HepG2 (cell line): ENCODE measurements around the gene SEMA3C. TPM values are rescaled to one million over a fixed set of nuclear protein-coding genes. Genes with fewer than 3 reads are reported as not detected.

ENCODE experiments used
- ATAC-seq: fragments of 200-7000 bp; cut with Tn5 transposase; 3 replicates; pipeline ENCODE4 v1.9.1; 2020; ENCODE audit warnings: mild to moderate bottlenecking, moderate library complexity
- BruUV-seq: library from RNA; stranded (reverse); fragments of 400-500 nt; replicated peaks from 2 replicates; lab custom pipeline; 2021; lab: Mats Ljungman, UMichigan
- CTCF ChIA-PET: fragments of 300-600 bp; formaldehyde crosslinking; extraction: SDS; loops from one replicate; lab custom pipeline; 2021; ENCODE audit warnings: low total read pairs, inconsistent platforms, low intra/inter-chr PET ratio; lab: Yijun Ruan, JAX
- POLR2A ChIA-PET: fragments of 350-600 bp; sonication (Branson Sonifier 250); formaldehyde crosslinking; loops from one replicate; lab custom pipeline; 2020; ENCODE audit warnings: antibody characterized with exemption, inconsistent platforms; lab: Yijun Ruan, JAX
- DNase-seq: peaks from one replicate; pipeline ENCODE4 v3.0.0-alpha.2; 2015; ENCODE audit warnings: low spot score
- FAIRE-seq: peaks from 3 replicates; lab custom pipeline; 2011; peaks lifted over from hg19 to GRCh38; lab: Jason Lieb, UNC
- H2AFZ ChIP-seq: one replicate; pipeline ENCODE4 v1.6.1; 2011; ENCODE audit warnings: low read length, inconsistent platforms
- H3K27ac ChIP-seq: fragments of 300-600 bp; 3 replicates; pipeline ENCODE4 v1.8.0; 2011; ENCODE audit warnings: mixed run types, mild to moderate bottlenecking, mixed read lengths, low read length, inconsistent platforms; ENCODE audit not compliant: insufficient read depth; ENCODE audit errors: extremely low read length
- H3K27me3 ChIP-seq, 2 experiments: fragments of 200-600 bp in 1 of 2; 2 replicates in 1 of 2; 3 replicates in 1 of 2; pipeline versions ENCODE4 v1.6.0 to v1.8.0; 2011; ENCODE audit warnings: low read length in 2 of 2, mild to moderate bottlenecking in 2 of 2, moderate library complexity in 2 of 2, inconsistent platforms in 1 of 2; ENCODE audit not compliant: insufficient read depth in 2 of 2, control insufficient read depth in 1 of 2
- H3K36me3 ChIP-seq, 2 experiments: fragments of 200-600 bp in 1 of 2; replicated peaks in 1 of 2; 2 replicates in 1 of 2; 3 replicates in 1 of 2; pipeline versions ENCODE4 v1.5.1 to v1.8.0; 2011; ENCODE audit warnings: low read length in 2 of 2, inconsistent platforms in 1 of 2; ENCODE audit not compliant: insufficient read depth in 2 of 2, control insufficient read depth in 1 of 2
- H3K4me1 ChIP-seq: 2 replicates; pipeline ENCODE4 v1.5.1; 2012; ENCODE audit warnings: low read length, inconsistent platforms; ENCODE audit not compliant: insufficient read depth
- H3K4me2 ChIP-seq: 2 replicates; pipeline ENCODE4 v1.6.0; 2011; ENCODE audit warnings: low read depth, low read length, inconsistent platforms
- H3K4me3 ChIP-seq, 3 experiments: fragments of 200-600 bp in 1 of 3; sonication (generic), shearing (Covaris generic) in 1 of 3; replicated peaks in 1 of 3; 2 replicates each; pipeline ENCODE4 v1.5.1; 2011 to 2016; ENCODE audit warnings: low read length in 3 of 3, inconsistent platforms in 2 of 3, low read depth in 2 of 3, mild to moderate bottlenecking in 2 of 3, control low read depth in 1 of 3, mixed read lengths in 1 of 3; ENCODE audit not compliant: insufficient read depth in 1 of 3
- H3K79me2 ChIP-seq: one replicate; pipeline ENCODE4 v1.6.1; 2011; ENCODE audit warnings: low read length, inconsistent platforms; ENCODE audit not compliant: insufficient read depth
- H3K9ac ChIP-seq: 2 replicates; pipeline ENCODE4 v1.6.0; 2011; ENCODE audit warnings: mild to moderate bottlenecking, low read depth, low read length, inconsistent platforms; ENCODE audit not compliant: insufficient read depth
- H3K9me3 ChIP-seq: 2 replicates; pipeline ENCODE4 v1.5.1; 2012; ENCODE audit warnings: mild to moderate bottlenecking, low read length
- H4K20me1 ChIP-seq: 2 replicates; pipeline ENCODE4 v1.6.0; 2011; ENCODE audit warnings: inconsistent platforms, mild to moderate bottlenecking, low read length, moderate library complexity; ENCODE audit not compliant: insufficient read depth
- ARNT2 ChIP-seq: sonication (generic); formaldehyde crosslinking; IDR thresholded peaks from 2 replicates; pipeline ENCODE4 v1.8.0; 2022; ENCODE audit warnings: mild to moderate bottlenecking, low read depth, missing genetic modification reagents, moderate library complexity
- EHMT2 ChIP-seq: fragments of 200-600 bp; sonication (generic); IDR thresholded peaks from 2 replicates; pipeline ENCODE4 v1.7.0; 2017; ENCODE audit warnings: antibody characterized with exemption, low read depth, low read length, borderline replicate concordance
- FOSL2 ChIP-seq: sonication (generic); formaldehyde crosslinking; IDR thresholded peaks from 2 replicates; pipeline ENCODE4 v1.4.0; 2020; ENCODE audit warnings: missing genetic modification reagents
- GRHL1 ChIP-seq: sonication (generic); formaldehyde crosslinking; conservative IDR thresholded peaks from 2 replicates; pipeline ENCODE4 v1.8.0; 2022; ENCODE audit warnings: missing genetic modification reagents
- MIXL1 ChIP-seq: IDR thresholded peaks from 2 replicates; pipeline ENCODE4 v1.6.1; 2016
- MXD3 ChIP-seq: IDR thresholded peaks from 2 replicates; pipeline ENCODE4 v1.6.1; 2016; ENCODE audit warnings: mild to moderate bottlenecking, missing biosample characterization, missing genetic modification reagents
- SAP130 ChIP-seq: IDR thresholded peaks from 2 replicates; pipeline ENCODE4 v1.6.1; 2016; ENCODE audit warnings: low read depth
- ZBTB21 ChIP-seq: sonication (generic); formaldehyde crosslinking; IDR thresholded peaks from 2 replicates; pipeline ENCODE4 v1.4.0; 2020; ENCODE audit warnings: missing genetic modification reagents
- ZBTB37 ChIP-seq: sonication (generic); formaldehyde crosslinking; IDR thresholded peaks from 2 replicates; pipeline ENCODE4 v1.4.0; 2020; ENCODE audit warnings: mild to moderate bottlenecking, missing genetic modification reagents
- ZEB1 ChIP-seq: IDR thresholded peaks from 2 replicates; pipeline ENCODE4 v1.6.1; 2012; ENCODE audit warnings: mild to moderate bottlenecking, low read depth, inconsistent platforms; ENCODE audit not compliant: insufficient replicate concordance
- ZNF275 ChIP-seq: sonication (generic); formaldehyde crosslinking; IDR thresholded peaks from 2 replicates; pipeline ENCODE4 v1.8.0; 2022; ENCODE audit warnings: missing genetic modification reagents, mild to moderate bottlenecking, inconsistent platforms, borderline replicate concordance
- ZNF33B ChIP-seq: sonication (generic); formaldehyde crosslinking; IDR thresholded peaks from 2 replicates; pipeline ENCODE4 v1.5.1; 2020; ENCODE audit warnings: mild to moderate bottlenecking, missing genetic modification reagents
- ZNF615 ChIP-seq: sonication (generic); formaldehyde crosslinking; IDR thresholded peaks from 2 replicates; pipeline ENCODE4 v1.5.0; 2020; ENCODE audit warnings: mild to moderate bottlenecking, missing genetic modification reagents, borderline replicate concordance
- ZNF616 ChIP-seq: sonication (generic); formaldehyde crosslinking; IDR thresholded peaks from 2 replicates; pipeline ENCODE4 v1.5.0; 2020; ENCODE audit warnings: low read depth, mild to moderate bottlenecking, missing genetic modification reagents
- ZNF761 ChIP-seq: sonication (generic); formaldehyde crosslinking; conservative IDR thresholded peaks from 2 replicates; pipeline ENCODE4 v1.4.0; 2020; ENCODE audit warnings: mild to moderate bottlenecking, missing genetic modification reagents
- ZNF782 ChIP-seq: sonication (generic); formaldehyde crosslinking; IDR thresholded peaks from 2 replicates; pipeline ENCODE4 v1.4.0; 2020; ENCODE audit warnings: missing genetic modification reagents, mild to moderate bottlenecking, borderline replicate concordance
- ZNF790 ChIP-seq: sonication (generic); formaldehyde crosslinking; IDR thresholded peaks from 2 replicates; pipeline ENCODE4 v1.8.0; 2022; ENCODE audit warnings: missing genetic modification reagents, mild to moderate bottlenecking, borderline replicate concordance
- ZNF83 ChIP-seq: sonication (generic); formaldehyde crosslinking; IDR thresholded peaks from 2 replicates; pipeline ENCODE4 v1.4.0; 2020; ENCODE audit warnings: missing genetic modification reagents, mild to moderate bottlenecking, borderline replicate concordance
- ZSCAN12 ChIP-seq: sonication (generic); formaldehyde crosslinking; IDR thresholded peaks from 2 replicates; pipeline ENCODE4 v1.9.0; 2021; ENCODE audit warnings: mild to moderate bottlenecking, missing genetic modification reagents
- WGBS: methylation state at CpG from one replicate; pipeline ENCODE4 v1.1.6; 2017; ENCODE audit warnings: low lambda C conversion rate; 5-methylcytosine and 5-hydroxymethylcytosine counted together
- in situ Hi-C: cut with HindIII; loops from 2 replicates; pipeline ENCODE4 v1.10.0; 2017; ENCODE audit warnings: low pct_unique_long_range_greater_than_20kb; ENCODE audit not compliant: extremely low pct_ligation_motif_present
- intact Hi-C: fragments of 100-400 bp; cut with micrococcal nuclease; formaldehyde crosslinking; loops from one replicate; pipeline ENCODE4 v1.10.0; 2022; ENCODE audit not compliant: unreplicated experiment
- polyA plus RNA-seq, 8 experiments: library from polyadenylated mRNA; depleted of rRNA in 3 of 8; stranded (reverse) in 7 of 8; unstranded in 1 of 8; fragments of >200 nt; fragmentation: Illumina TruSeq in 4 of 8; extraction: Trizol in 4 of 8; gene quantifications; 2 replicates each; pipeline versions ENCODE4 v1.2.1 to v1.2.3, GENCODE V29; 2011 to 2016; ENCODE audit warnings: low read depth in 4 of 8, missing spikeins in 1 of 8, mixed read lengths in 1 of 8; ENCODE audit not compliant: insufficient read depth in 1 of 8
- total RNA-seq, 5 experiments: library from RNA; depleted of rRNA; stranded (reverse); fragments of >200 nt; fragmentation: Illumina TruSeq; extraction: Trizol; gene quantifications; 2 replicates each; pipeline ENCODE4 v1.2.3, GENCODE V29; 2016; ENCODE audit warnings: low read depth in 1 of 5

Gene SEMA3C
- total and polyA plus RNA-seq, 2 of the 13 experiments (the other 11 are each of a cell fraction or from before 2014, with no cell fraction given), result 0.05 to 0.13 TPM

- Histone ChIP-seq H3K79me2 (no peaks in the 10 kb centered on the region), H3K4me1 (no peaks in the 10 kb centered on the region), H4K20me1 (no peaks in the 10 kb centered on the region), H3K4me2 (no peak overlapping the region), H2AFZ (no peak overlapping the region), H3K4me3 (no peak overlapping the region), H3K9ac (no peak overlapping the region), H3K27ac (no peak overlapping the region), H3K27me3 (no peaks in the 10 kb centered on the region), H3K36me3 (no peaks in the 10 kb centered on the region), H3K9me3 (no peaks in the 10 kb centered on the region)
- intact Hi-C loops (no loop called here), in situ Hi-C loops (no loop called here)
- ATAC-seq (no peak), DNase-seq (no peak), FAIRE-seq (no peak)
- no TSS peak for BruUV-seq
- CTCF ChIA-PET, result no interaction called here
- POLR2A ChIA-PET, result no interaction called here
- no peak for TF ChIP-seq ZNF782 (CRISPR knock-in tag)
- TF ChIP-seq MXD3 (CRISPR knock-in tag), result no peak
- TF ChIP-seq SAP130 (CRISPR knock-in tag), result no peak
- no peak for TF ChIP-seq GRHL1 (CRISPR knock-in tag)
- TF ChIP-seq ARNT2, result no peak
- TF ChIP-seq ZNF275 (CRISPR knock-in tag), result no peak
- no peak for TF ChIP-seq ZBTB37 (CRISPR knock-in tag)
- TF ChIP-seq ZNF83, result no peak
- TF ChIP-seq ZNF615 (CRISPR knock-in tag), result no peak
- no peak for TF ChIP-seq ZNF33B (CRISPR knock-in tag)
- TF ChIP-seq ZNF790 (CRISPR knock-in tag), result no peak
- TF ChIP-seq ZEB1, result no peak
- no peak for TF ChIP-seq ZSCAN12 (CRISPR knock-in tag)
- TF ChIP-seq MIXL1 (CRISPR knock-in tag), result no peak
- TF ChIP-seq EHMT2, result no peak
- TF ChIP-seq ZNF761 (CRISPR knock-in tag), result no peak
- no peak for TF ChIP-seq FOSL2 (CRISPR knock-in tag)
- no peak for TF ChIP-seq ZBTB21 (CRISPR knock-in tag)
- no peak for TF ChIP-seq ZNF616 (CRISPR knock-in tag)
- 6% methylated on average over 1 of the region's 1 CpG for WGBS
These were observed 50.3 kb downstream of the SEMA3C start for GRCh38 chr7:80868566-80868965.
